Measurements from ENCODE around the gene COX8A.

COX8A gene

GRCh38 chr11:63997801-63998337 lies 23.4 kb downstream of the COX8A start:
- H3K9me3 ChIP-seq (ENCODE audit: low read length): no peaks in the 10 kb centered on the region
- H3K27ac ChIP-seq (ENCODE audit: low read depth, low read length, poor library complexity, severe bottlenecking): no peak overlapping the region
- H3K4me1 ChIP-seq (ENCODE audit: insufficient read depth, low read length, severe bottlenecking): peaks cover 21% of the 10 kb centered on the region
- H3K79me2 ChIP-seq (ENCODE audit: insufficient read depth, low read length): no peaks in the 10 kb centered on the region
- H3K27me3 ChIP-seq (ENCODE audit: insufficient read depth, low read length): no peaks in the 10 kb centered on the region
- H4K20me1 ChIP-seq (ENCODE audit: insufficient read depth, low read length): no peaks in the 10 kb centered on the region
- H3K9me2 ChIP-seq (ENCODE audit: low read depth, low read length): no peaks in the 10 kb centered on the region
- no peak for TF ChIP-seq EZH2 (IDR thresholded peaks at IDR 0.05; ENCODE audit: borderline replicate concordance, low read length)
- TF ChIP-seq, protein P1, sequence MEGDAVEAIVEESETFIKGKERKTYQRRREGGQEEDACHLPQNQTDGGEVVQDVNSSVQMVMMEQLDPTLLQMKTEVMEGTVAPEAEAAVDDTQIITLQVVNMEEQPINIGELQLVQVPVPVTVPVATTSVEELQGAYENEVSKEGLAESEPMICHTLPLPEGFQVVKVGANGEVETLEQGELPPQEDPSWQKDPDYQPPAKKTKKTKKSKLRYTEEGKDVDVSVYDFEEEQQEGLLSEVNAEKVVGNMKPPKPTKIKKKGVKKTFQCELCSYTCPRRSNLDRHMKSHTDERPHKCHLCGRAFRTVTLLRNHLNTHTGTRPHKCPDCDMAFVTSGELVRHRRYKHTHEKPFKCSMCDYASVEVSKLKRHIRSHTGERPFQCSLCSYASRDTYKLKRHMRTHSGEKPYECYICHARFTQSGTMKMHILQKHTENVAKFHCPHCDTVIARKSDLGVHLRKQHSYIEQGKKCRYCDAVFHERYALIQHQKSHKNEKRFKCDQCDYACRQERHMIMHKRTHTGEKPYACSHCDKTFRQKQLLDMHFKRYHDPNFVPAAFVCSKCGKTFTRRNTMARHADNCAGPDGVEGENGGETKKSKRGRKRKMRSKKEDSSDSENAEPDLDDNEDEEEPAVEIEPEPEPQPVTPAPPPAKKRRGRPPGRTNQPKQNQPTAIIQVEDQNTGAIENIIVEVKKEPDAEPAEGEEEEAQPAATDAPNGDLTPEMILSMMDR (IDR thresholded peaks at IDR 0.05; ENCODE audit: low read length): no peak
- no peak overlapping the region for H3K4me3 ChIP-seq (ENCODE audit: low read depth, low read length, poor library complexity, severe bottlenecking)
- H3K36me3 ChIP-seq (ENCODE audit: insufficient read depth, low read length): peaks cover 49% of the 10 kb centered on the region
- H3F3A ChIP-seq (ENCODE audit: insufficient read depth, low read length): no peaks in the 10 kb centered on the region
- H2AFZ ChIP-seq (ENCODE audit: low read length): no peak overlapping the region
- H3K9ac ChIP-seq (ENCODE audit: low read length): no peak overlapping the region
- no peak overlapping the region for H3K4me2 ChIP-seq (ENCODE audit: low read length)

- no peaks in the 10 kb centered on the region for H3K9me3 ChIP-seq (ENCODE audit: low read length)
- TF ChIP-seq, protein P1 (IDR thresholded peaks at IDR 0.05; ENCODE audit: low read length): peak; percentile 13; the same call in 1 of the 2 replicates
- TF ChIP-seq EZH2 (IDR thresholded peaks at IDR 0.05; ENCODE audit: borderline replicate concordance, low read length): no peak
- peak overlapping the region; percentile 21; the same call in 1 of the 2 replicates for H3K4me2 ChIP-seq (ENCODE audit: low read length)
- no peak overlapping the region for H2AFZ ChIP-seq (ENCODE audit: low read length)
- H3F3A ChIP-seq (ENCODE audit: insufficient read depth, low read length): no peaks in the 10 kb centered on the region
- no peaks in the 10 kb centered on the region for H4K20me1 ChIP-seq (ENCODE audit: insufficient read depth, low read length)
- no peaks in the 10 kb centered on the region for H3K9me2 ChIP-seq (ENCODE audit: low read depth, low read length)
- no peak overlapping the region for H3K27ac ChIP-seq (ENCODE audit: low read depth, low read length, poor library complexity, severe bottlenecking)
- H3K79me2 ChIP-seq (ENCODE audit: insufficient read depth, low read length): no peaks in the 10 kb centered on the region
- peaks cover 21% of the 10 kb centered on the region for H3K4me1 ChIP-seq (ENCODE audit: insufficient read depth, low read length, severe bottlenecking)
- peak overlapping the region; percentile 27 for H3K4me3 ChIP-seq (ENCODE audit: low read depth, low read length, poor library complexity, severe bottlenecking)
- peaks cover 43% of the 10 kb centered on the region for H3K36me3 ChIP-seq (ENCODE audit: insufficient read depth, low read length)
- no peak overlapping the region for H3K9ac ChIP-seq (ENCODE audit: low read length)
- 0 out of 2 replicates have a peak, but pooled peaks cover under 1% of the 10 kb centered on the region for H3K27me3 ChIP-seq (ENCODE audit: insufficient read depth, low read length)
Measured at GRCh38 chr11:63998558-63999348, 24.3 kb downstream of the COX8A start.

- no peak overlapping the region for H3K27ac ChIP-seq (ENCODE audit: low read depth, low read length, poor library complexity, severe bottlenecking)
- no peak overlapping the region for H2AFZ ChIP-seq (ENCODE audit: low read length)
- peak overlapping the region; percentile 21; the same call in 1 of the 2 replicates for H3K4me2 ChIP-seq (ENCODE audit: low read length)
- no peaks in the 10 kb centered on the region for H3F3A ChIP-seq (ENCODE audit: insufficient read depth, low read length)
- TF ChIP-seq EZH2 (IDR thresholded peaks at IDR 0.05; ENCODE audit: borderline replicate concordance, low read length): no peak
- TF ChIP-seq, protein P1 (IDR thresholded peaks at IDR 0.05; ENCODE audit: low read length): no peak
- H3K9me2 ChIP-seq (ENCODE audit: low read depth, low read length): no peaks in the 10 kb centered on the region
- no peak overlapping the region for H3K9ac ChIP-seq (ENCODE audit: low read length)
- peaks cover 21% of the 10 kb centered on the region for H3K4me1 ChIP-seq (ENCODE audit: insufficient read depth, low read length, severe bottlenecking)
- no peaks in the 10 kb centered on the region for H3K9me3 ChIP-seq (ENCODE audit: low read length)
- no peaks in the 10 kb centered on the region for H4K20me1 ChIP-seq (ENCODE audit: insufficient read depth, low read length)
- H3K36me3 ChIP-seq (ENCODE audit: insufficient read depth, low read length): peaks cover 39% of the 10 kb centered on the region
- H3K4me3 ChIP-seq (ENCODE audit: low read depth, low read length, poor library complexity, severe bottlenecking): peak overlapping the region; percentile 27
- H3K27me3 ChIP-seq (ENCODE audit: insufficient read depth, low read length): 0 out of 2 replicates have a peak, but pooled peaks cover 4% of the 10 kb centered on the region
- H3K79me2 ChIP-seq (ENCODE audit: insufficient read depth, low read length): no peaks in the 10 kb centered on the region
Measured at GRCh38 chr11:63999349-64000025, 25.1 kb downstream of the COX8A start.

All from OCI-LY1 (cell line).